HCT116 (cell line): ENCODE results near the gene NEDD4.

Experiments used
- CTCF ChIP-seq, 3 experiments: fragments of 200-600 bp in 1 of 3; sonication (generic) in 1 of 3; IDR thresholded peaks in 2 of 3; conservative IDR thresholded peaks in 1 of 3; 2 replicates each; pipeline ENCODE4 v1.5.1; 2012 to 2017; ENCODE audit warnings: low read depth in 2 of 3, low read length in 2 of 3, antibody characterized with exemption in 1 of 3, borderline replicate concordance in 1 of 3, control low read depth in 1 of 3, mild to moderate bottlenecking in 1 of 3, mixed read lengths in 1 of 3, mixed run types in 1 of 3, moderate library complexity in 1 of 3; ENCODE audit not compliant: insufficient read depth in 1 of 3
- EZH2phosphoT487 ChIP-seq: fragments of 200-600 bp; IDR thresholded peaks from 2 replicates; pipeline ENCODE4 v1.6.1; 2018; ENCODE audit warnings: antibody characterized with exemption, borderline replicate concordance
- POLR2A ChIP-seq: IDR thresholded peaks from 2 replicates; pipeline ENCODE4 v1.7.0; 2011; ENCODE audit warnings: borderline replicate concordance; ENCODE audit not compliant: insufficient read depth, insufficient read length; ENCODE audit errors: extremely low read depth
- POLR2AphosphoS5 ChIP-seq: IDR thresholded peaks from 2 replicates; pipeline ENCODE4 v1.6.1; 2011; ENCODE audit warnings: mild to moderate bottlenecking, low read depth, low read length, moderate library complexity
- REST ChIP-seq: IDR thresholded peaks from 2 replicates; pipeline ENCODE4 v1.6.1; 2012; ENCODE audit warnings: low read depth
- SIN3A ChIP-seq: IDR thresholded peaks from 2 replicates; pipeline ENCODE4 v1.6.1; 2012; ENCODE audit warnings: low read depth

DNA sequence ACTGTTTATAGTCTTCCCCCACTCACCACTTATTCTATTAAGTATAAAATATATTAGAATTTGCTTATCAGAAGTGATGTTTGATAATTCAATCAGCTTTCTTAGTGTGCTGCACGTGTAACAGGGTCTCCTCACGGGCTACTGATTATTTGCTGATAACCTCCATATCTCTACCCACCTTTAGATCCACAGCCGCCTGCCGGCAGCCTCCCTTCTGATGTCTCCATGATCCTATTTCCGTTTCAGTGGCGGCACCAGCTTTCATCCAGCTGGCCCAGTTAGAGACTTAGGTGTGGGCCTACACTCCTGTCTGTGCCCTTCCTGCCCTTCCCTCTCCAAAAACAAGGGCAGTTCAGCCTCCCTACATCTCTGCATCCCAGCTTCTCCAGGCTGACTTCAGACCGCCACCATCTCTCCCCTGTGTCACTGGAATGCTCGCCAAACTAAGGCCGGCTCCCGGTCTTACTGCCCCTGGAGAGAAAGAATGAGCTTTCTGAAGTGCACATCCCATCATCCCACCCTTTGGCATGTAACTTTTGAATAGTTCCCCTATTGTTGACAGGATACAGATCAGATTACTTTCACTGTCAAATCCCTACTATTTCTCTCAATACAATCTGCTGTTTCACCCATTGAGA lies 173.9 kb downstream of the NEDD4 start:
- TF ChIP-seq CTCF (IDR thresholded peaks at IDR 0.05 in 2 of 3, conservative IDR thresholded peaks at IDR 0.05 in 1 of 3; ENCODE audit: borderline replicate concordance in 1 of 3, insufficient read depth in 1 of 3, low read depth in 2 of 3, low read length in 2 of 3): no peak
- no peak for TF ChIP-seq REST
- TF ChIP-seq EZH2phosphoT487: no peak
- no peak for TF ChIP-seq SIN3A
- no peak for TF ChIP-seq POLR2A
- TF ChIP-seq POLR2AphosphoS5: no peak
